Progenitor cell of endocrine pancreas (in vitro differentiated cells): Measurements from ENCODE around the gene BIRC5. TPM values are rescaled to one million over a fixed set of nuclear protein-coding genes. Genes with fewer than 3 reads are reported as not detected.

Experiments
- DNase-seq: peaks from one replicate; pipeline ENCODE4 v3.0.0; 2021; ENCODE audit warnings: low spot score; ENCODE audit not compliant: unreplicated experiment
- H3K27ac Mint-ChIP-seq: 2 replicates; pipeline ENCODE4 v1.8.0; 2021; ENCODE audit warnings: mild to moderate bottlenecking, moderate library complexity, mixed read lengths
- H3K27me3 Mint-ChIP-seq: 2 replicates; pipeline ENCODE4 v1.8.0; 2021; ENCODE audit warnings: mixed read lengths
- H3K36me3 Mint-ChIP-seq: 2 replicates; pipeline ENCODE4 v1.8.0; 2022; ENCODE audit warnings: mixed read lengths; ENCODE audit not compliant: insufficient read depth
- H3K4me1 Mint-ChIP-seq: 2 replicates; pipeline ENCODE4 v1.8.0; 2021; ENCODE audit warnings: low read depth, mixed read lengths
- H3K4me3 Mint-ChIP-seq: 2 replicates; pipeline ENCODE4 v1.8.0; 2021; ENCODE audit warnings: low read depth, mild to moderate bottlenecking, moderate library complexity, mixed read lengths
- H3K9me3 Mint-ChIP-seq: 2 replicates; pipeline ENCODE4 v1.8.0; 2021; ENCODE audit warnings: low read depth, mixed read lengths
- total RNA-seq: library from RNA; stranded (reverse); gene quantifications from 2 replicates; pipeline ENCODE4 v1.2.1, GENCODE V29; 2021
- TF ChIP-seq, protein P1 (sequence below): fragments of 200-600 bp; sonication (generic); IDR thresholded peaks from one replicate; pipeline ENCODE4 v1.5.0; 2021; ENCODE audit warnings: antibody characterized with exemption, mild to moderate bottlenecking; ENCODE audit not compliant: unreplicated experiment

BIRC5 gene
- total RNA-seq, 1 donor from 2014 or later = 30.0 TPM

DNA sequence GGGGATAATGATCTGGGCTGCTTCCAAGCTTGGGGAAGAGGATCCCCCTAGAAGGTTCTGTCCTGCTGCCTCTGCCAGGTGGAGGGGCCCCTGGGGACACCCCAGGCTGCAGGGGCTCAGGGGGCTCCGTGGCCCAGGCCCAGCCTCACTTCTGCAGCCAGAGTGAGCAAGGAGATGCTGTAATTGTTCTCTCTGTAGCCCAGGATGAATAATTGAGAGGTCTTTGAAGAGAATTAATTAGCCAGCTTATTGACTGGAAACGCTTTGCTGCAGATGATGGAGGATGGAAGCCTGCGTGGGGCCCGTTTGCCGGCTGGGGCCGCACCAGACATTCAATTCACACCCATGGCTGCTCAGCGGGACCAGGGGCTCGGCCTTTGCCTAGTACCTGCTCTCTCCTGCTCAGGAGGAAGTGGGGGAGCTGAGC, 55.9 kb downstream of the BIRC5 start:
- Mint-ChIP-seq H3K27ac (no peak overlapping the region), H3K9me3 (no peaks in the 10 kb centered on the region), H3K4me3 (no peak overlapping the region), H3K4me1 (peaks cover 48% of the 10 kb centered on the region), H3K36me3 (no peaks in the 10 kb centered on the region), H3K27me3 (peaks cover 3% of the 10 kb centered on the region)
- DNase-seq = no peak
- TF ChIP-seq, protein P1, sequence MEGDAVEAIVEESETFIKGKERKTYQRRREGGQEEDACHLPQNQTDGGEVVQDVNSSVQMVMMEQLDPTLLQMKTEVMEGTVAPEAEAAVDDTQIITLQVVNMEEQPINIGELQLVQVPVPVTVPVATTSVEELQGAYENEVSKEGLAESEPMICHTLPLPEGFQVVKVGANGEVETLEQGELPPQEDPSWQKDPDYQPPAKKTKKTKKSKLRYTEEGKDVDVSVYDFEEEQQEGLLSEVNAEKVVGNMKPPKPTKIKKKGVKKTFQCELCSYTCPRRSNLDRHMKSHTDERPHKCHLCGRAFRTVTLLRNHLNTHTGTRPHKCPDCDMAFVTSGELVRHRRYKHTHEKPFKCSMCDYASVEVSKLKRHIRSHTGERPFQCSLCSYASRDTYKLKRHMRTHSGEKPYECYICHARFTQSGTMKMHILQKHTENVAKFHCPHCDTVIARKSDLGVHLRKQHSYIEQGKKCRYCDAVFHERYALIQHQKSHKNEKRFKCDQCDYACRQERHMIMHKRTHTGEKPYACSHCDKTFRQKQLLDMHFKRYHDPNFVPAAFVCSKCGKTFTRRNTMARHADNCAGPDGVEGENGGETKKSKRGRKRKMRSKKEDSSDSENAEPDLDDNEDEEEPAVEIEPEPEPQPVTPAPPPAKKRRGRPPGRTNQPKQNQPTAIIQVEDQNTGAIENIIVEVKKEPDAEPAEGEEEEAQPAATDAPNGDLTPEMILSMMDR = no peak

DNA sequence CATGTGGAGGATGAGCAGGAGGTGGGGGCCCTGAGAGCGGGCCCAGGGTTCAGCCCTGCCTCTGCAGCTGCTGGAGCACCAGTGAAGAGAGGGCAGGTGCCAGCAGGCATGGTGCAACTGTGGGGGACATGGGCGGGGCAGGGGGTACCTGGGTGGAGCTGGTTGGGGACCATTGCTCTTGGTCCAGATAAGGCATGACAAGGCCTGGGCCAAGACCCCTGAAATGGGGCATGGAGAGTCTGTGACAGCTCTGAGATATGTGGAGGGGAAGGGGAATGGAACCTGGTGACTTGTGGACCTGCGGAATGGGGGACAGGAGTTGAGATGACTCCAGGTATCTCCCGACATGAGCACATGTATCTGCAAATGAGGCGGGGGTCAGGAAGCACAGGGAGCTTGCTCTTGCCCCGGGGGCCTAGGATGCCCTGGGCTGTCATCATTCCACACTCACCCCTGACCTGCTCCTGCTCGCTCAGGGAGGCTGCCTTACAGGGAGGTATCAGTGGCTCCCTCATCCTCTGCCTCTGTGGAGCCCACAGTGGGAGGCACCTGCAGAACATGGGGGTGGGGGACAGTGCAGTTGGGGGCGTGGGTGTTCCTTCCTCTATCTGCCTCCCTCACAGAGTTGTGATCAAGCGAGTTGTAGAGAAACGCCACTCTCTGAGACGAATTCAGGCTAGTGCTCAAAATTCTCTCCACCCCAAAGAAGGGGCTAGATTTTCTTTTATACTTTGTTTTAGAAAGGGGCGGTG, 57.5 kb downstream of the BIRC5 start:
- TF ChIP-seq, protein P1 = no peak
- Mint-ChIP-seq H3K36me3 (no peaks in the 10 kb centered on the region), H3K27me3 (no peaks in the 10 kb centered on the region), H3K4me3 (no peak overlapping the region), H3K9me3 (no peaks in the 10 kb centered on the region), H3K27ac (peak overlapping the region; percentile 87), H3K4me1 (peaks cover 45% of the 10 kb centered on the region)
- DNase-seq = no peak

DNA sequence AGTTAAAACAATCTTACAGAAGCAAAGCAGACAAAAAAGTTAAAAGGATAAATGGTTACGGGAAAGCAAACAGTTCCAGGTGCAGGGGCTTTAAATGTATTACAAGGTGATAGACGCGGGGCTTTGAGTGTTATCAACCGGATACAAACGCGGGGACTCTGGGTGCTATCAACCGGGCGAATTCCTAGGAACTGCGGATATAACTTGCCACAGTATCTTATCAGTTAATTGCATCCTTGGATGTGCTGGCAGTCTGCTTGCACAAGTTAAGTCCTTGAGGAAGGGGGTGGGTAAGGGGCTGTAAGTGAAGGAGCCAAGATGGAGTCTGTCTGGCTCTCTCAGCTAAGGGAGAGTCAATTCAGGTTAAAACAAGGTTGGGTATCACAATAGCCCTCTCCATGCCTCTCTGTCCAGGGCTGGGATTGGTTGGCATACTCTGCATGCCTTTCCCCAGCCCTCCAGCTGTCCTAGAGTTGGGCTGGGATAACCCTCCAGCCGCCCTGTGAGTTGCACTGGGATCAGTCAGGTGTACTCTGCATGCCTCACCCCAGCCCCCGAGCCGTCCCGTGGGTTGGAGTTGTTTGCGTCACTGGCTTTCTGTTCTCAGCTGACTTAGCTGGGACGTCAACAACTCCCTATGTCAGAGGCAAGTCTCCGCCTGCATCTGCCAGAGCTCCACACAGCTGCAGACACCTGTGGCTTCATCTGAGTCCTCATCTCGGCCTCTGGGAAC, 58.3 kb downstream of the BIRC5 start:
- no peaks in the 10 kb centered on the region for H3K36me3 Mint-ChIP-seq
- peaks cover 45% of the 10 kb centered on the region for H3K4me1 Mint-ChIP-seq
- DNase-seq = no peak
- H3K27ac Mint-ChIP-seq = peak overlapping the region; percentile 87
- no peak overlapping the region for H3K4me3 Mint-ChIP-seq
- no peaks in the 10 kb centered on the region for H3K27me3 Mint-ChIP-seq
- no peaks in the 10 kb centered on the region for H3K9me3 Mint-ChIP-seq
- TF ChIP-seq, protein P1 = no peak

DNA sequence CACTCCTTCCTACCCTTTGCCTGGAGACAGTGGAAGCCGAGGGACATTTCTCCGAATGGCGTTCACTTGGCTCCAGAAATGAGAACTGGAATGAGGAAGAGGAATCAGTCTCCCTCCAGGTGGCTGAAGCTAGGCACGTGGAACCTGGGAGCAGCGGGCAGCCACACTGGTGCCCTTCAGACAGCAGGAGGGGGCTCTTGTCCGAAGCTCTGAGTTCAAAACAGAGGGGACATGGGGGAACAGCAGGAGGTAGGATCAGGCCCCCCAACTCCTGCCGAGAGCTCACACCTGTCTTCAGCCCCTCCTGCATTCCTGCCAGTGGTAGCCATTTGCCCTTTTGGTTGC, 58.8 kb downstream of the BIRC5 start:
- TF ChIP-seq, protein P1 = no peak
- peaks cover 42% of the 10 kb centered on the region for H3K4me1 Mint-ChIP-seq
- H3K4me3 Mint-ChIP-seq = no peak overlapping the region

DNA sequence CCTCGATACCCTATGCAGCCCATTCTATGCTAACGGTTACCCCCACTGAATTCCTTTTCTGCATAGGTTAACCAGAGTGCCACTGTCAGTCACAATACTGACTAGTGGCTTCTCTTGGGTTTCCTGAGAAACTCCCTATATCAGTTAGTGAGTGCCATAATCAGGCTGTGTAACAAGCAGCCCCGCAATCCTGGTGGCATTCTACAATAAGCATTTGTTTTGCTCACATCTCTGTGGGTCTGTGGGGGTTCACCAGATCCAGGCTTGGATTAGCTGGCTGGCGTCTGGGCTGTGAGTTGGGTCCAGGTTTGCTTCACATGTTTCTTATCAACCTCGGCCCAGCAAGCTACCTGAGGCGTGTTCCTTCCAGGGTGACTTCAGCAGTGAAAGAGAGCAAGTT, 59.8 kb downstream of the BIRC5 start:
- H3K36me3 Mint-ChIP-seq = no peaks in the 10 kb centered on the region
- H3K9me3 Mint-ChIP-seq = no peaks in the 10 kb centered on the region
- no peaks in the 10 kb centered on the region for H3K27me3 Mint-ChIP-seq
- H3K27ac Mint-ChIP-seq = no peak overlapping the region
- H3K4me3 Mint-ChIP-seq = no peak overlapping the region
- H3K4me1 Mint-ChIP-seq = peaks cover 36% of the 10 kb centered on the region
- DNase-seq = no peak
- TF ChIP-seq, protein P1 = no peak

More for the DNA sequence above, 58.8 kb downstream of the BIRC5 start:
- H3K27ac Mint-ChIP-seq = peak overlapping the region; percentile 62
- H3K36me3 Mint-ChIP-seq = no peaks in the 10 kb centered on the region
- no peaks in the 10 kb centered on the region for H3K9me3 Mint-ChIP-seq
- no peak for DNase-seq
- no peaks in the 10 kb centered on the region for H3K27me3 Mint-ChIP-seq

Other genes starting within 250 kb of the BIRC5 start
- gene TMC6, start 85.5 kb upstream of the BIRC5 start, total RNA-seq = 125 and 134 TPM in 2 replicates
- gene TMC8, start 83.5 kb upstream of the BIRC5 start, total RNA-seq = 0.12 and 0.58 TPM in 2 replicates
- not detected in 2 replicates for gene C17orf99, start 67.9 kb upstream of the BIRC5 start, total RNA-seq
- 50.5 and 51.5 TPM in 2 replicates for gene SYNGR2, start 45.7 kb upstream of the BIRC5 start, total RNA-seq
- 27.9 and 29.1 TPM in 2 replicates for gene TK1, start 27.2 kb upstream of the BIRC5 start, total RNA-seq
- gene AFMID, start 26.9 kb upstream of the BIRC5 start, total RNA-seq = 26.5 and 27.9 TPM in 2 replicates
- not detected in 2 replicates for gene TMEM235, start 17.4 kb downstream of the BIRC5 start, total RNA-seq
- gene SOCS3, start 145.8 kb downstream of the BIRC5 start, total RNA-seq = 5.4 and 5.8 TPM in 2 replicates
- 66.1 and 67.1 TPM in 2 replicates for gene PGS1, start 164.4 kb downstream of the BIRC5 start, total RNA-seq